ENCODE results near the gene ZNF219. TPM values are rescaled to one million over a fixed set of nuclear protein-coding genes. Genes with fewer than 3 reads are reported as not detected.

Gene ZNF219
- total RNA-seq, 4 donors from 2014 or later = 68.4 to 135 (median 94.5) TPM

- H3K27me3 ChIP-seq = no peaks in the 10 kb centered on the region
- intact Hi-C loops (cut with DNase I; ENCODE audit: low total_unique reads) = no loop called here
- 80 to 81% methylated on average over 2 of the region's 2 CpGs for WGBS, 2 donors (ENCODE audit: low coverage in 1 of 2)
- DNase-seq = no peak
- no peak overlapping the region for H3K27ac ChIP-seq
- in situ Hi-C loops (cut with MboI; ENCODE audit: low pct_ligation_motif_present in 1 of 4, low pct_unique_long_range_greater_than_20kb in 1 of 4, low sequenced_read_pairs in 3 of 4) = no loop called here
- TF ChIP-seq CTCF (IDR thresholded peaks at IDR 0.05) (no peak), POLR2A (IDR thresholded peaks at IDR 0.05) (no peak), POLR2AphosphoS5 (IDR thresholded peaks at IDR 0.05) (no peak), EP300 (IDR thresholded peaks at IDR 0.05; ENCODE audit: low read depth) (no peak)
- no peak overlapping the region for H3K4me3 ChIP-seq
- no peaks in the 10 kb centered on the region for H3K9me3 ChIP-seq
- peaks cover 0 to 6% (median 5%) of the 10 kb centered on the region in 4 donors for H3K4me1 ChIP-seq
- H3K36me3 ChIP-seq = peaks cover 0 to 46% (median 21%) of the 10 kb centered on the region in 4 donors
Measured at GRCh38 chr14:21077672-21078071, 20.8 kb downstream of the ZNF219 start.

GRCh38 chr14:21075719-21076437 is 22.6 kb downstream of the ZNF219 start:
- in situ Hi-C loops (cut with MboI; ENCODE audit: low pct_ligation_motif_present in 1 of 4, low pct_unique_long_range_greater_than_20kb in 1 of 4, low sequenced_read_pairs in 3 of 4) (no loop called here), intact Hi-C loops (cut with DNase I; ENCODE audit: low total_unique reads) (no loop called here)
- H3K27me3 ChIP-seq = no peaks in the 10 kb centered on the region
- no peak for DNase-seq
- H3K4me3 ChIP-seq = no peak overlapping the region
- no peak for TF ChIP-seq EP300 (IDR thresholded peaks at IDR 0.05; ENCODE audit: low read depth)
- TF ChIP-seq CTCF (IDR thresholded peaks at IDR 0.05) = no peak
- no peak for TF ChIP-seq POLR2AphosphoS5 (IDR thresholded peaks at IDR 0.05)
- TF ChIP-seq POLR2A (IDR thresholded peaks at IDR 0.05) = no peak
- WGBS, 2 donors (ENCODE audit: low coverage in 1 of 2) = 85% methylated on average over 6 to 9 of the region's 9 CpGs
- peaks cover 0 to 31% (median 14%) of the 10 kb centered on the region in 4 donors for H3K36me3 ChIP-seq
- H3K9me3 ChIP-seq = no peaks in the 10 kb centered on the region
- no peak overlapping the region for H3K27ac ChIP-seq
- H3K4me1 ChIP-seq = peaks cover 6 to 22% (median 15%) of the 10 kb centered on the region in 4 donors

- Histone ChIP-seq H3K36me3 (peaks cover 0 to 21% (median 10%) of the 10 kb centered on the region in 4 donors), H3K4me1 (peaks cover 8 to 29% (median 17%) of the 10 kb centered on the region in 4 donors), H3K27ac (no peak overlapping the region), H3K4me3 (no peak overlapping the region), H3K9me3 (no peaks in the 10 kb centered on the region), H3K27me3 (no peaks in the 10 kb centered on the region)
- no peak for DNase-seq
- TF ChIP-seq POLR2AphosphoS5 (IDR thresholded peaks at IDR 0.05) = no peak
- TF ChIP-seq EP300 (IDR thresholded peaks at IDR 0.05; ENCODE audit: low read depth) = no peak
- no peak for TF ChIP-seq POLR2A (IDR thresholded peaks at IDR 0.05)
- no peak for TF ChIP-seq CTCF (IDR thresholded peaks at IDR 0.05)
- intact Hi-C loops (cut with DNase I; ENCODE audit: low total_unique reads) (no loop called here), in situ Hi-C loops (cut with MboI; ENCODE audit: low pct_ligation_motif_present in 1 of 4, low pct_unique_long_range_greater_than_20kb in 1 of 4, low sequenced_read_pairs in 3 of 4) (no loop called here)
- 83% methylated on average over 20 of the region's 26 CpGs; no CpG with 5 or more reads in 1 of the 2 donors for WGBS, 2 donors (ENCODE audit: low coverage in 1 of 2)
Measured at GRCh38 chr14:21074398-21075272, 23.8 kb downstream of the ZNF219 start.

- H3K27ac ChIP-seq = no peak overlapping the region
Measured at GRCh38 chr14:21073921-21074320, 24.5 kb downstream of the ZNF219 start.

More at GRCh38 chr14:21073921-21074320, 24.5 kb downstream of the ZNF219 start:
- Histone ChIP-seq H3K4me3 (no peak overlapping the region), H3K9me3 (no peaks in the 10 kb centered on the region), H3K4me1 (peaks cover 16 to 36% (median 22%) of the 10 kb centered on the region in 4 donors), H3K36me3 (peaks cover 0 to 15% (median 7%) of the 10 kb centered on the region in 4 donors), H3K27me3 (no peaks in the 10 kb centered on the region)
- intact Hi-C loops (cut with DNase I; ENCODE audit: low total_unique reads) = no loop called here
- in situ Hi-C loops (cut with MboI; ENCODE audit: low pct_ligation_motif_present in 1 of 4, low pct_unique_long_range_greater_than_20kb in 1 of 4, low sequenced_read_pairs in 3 of 4) = no loop called here
- 97% methylated on average over 9 of the region's 9 CpGs; no CpG with 5 or more reads in 1 of the 2 donors for WGBS, 2 donors (ENCODE audit: low coverage in 1 of 2)
- no peak for DNase-seq
- TF ChIP-seq CTCF (IDR thresholded peaks at IDR 0.05) = no peak
- TF ChIP-seq POLR2AphosphoS5 (IDR thresholded peaks at IDR 0.05) = no peak
- no peak for TF ChIP-seq POLR2A (IDR thresholded peaks at IDR 0.05)
- TF ChIP-seq EP300 (IDR thresholded peaks at IDR 0.05; ENCODE audit: low read depth) = no peak
